ENCODE results near the gene WNT9B.
"Not testable (repeated sequence)": the region's sequence is repeated elsewhere in the genome, so short reads cannot be mapped to it uniquely, and the experiment has no call there.

The WNT9B gene

DNA sequence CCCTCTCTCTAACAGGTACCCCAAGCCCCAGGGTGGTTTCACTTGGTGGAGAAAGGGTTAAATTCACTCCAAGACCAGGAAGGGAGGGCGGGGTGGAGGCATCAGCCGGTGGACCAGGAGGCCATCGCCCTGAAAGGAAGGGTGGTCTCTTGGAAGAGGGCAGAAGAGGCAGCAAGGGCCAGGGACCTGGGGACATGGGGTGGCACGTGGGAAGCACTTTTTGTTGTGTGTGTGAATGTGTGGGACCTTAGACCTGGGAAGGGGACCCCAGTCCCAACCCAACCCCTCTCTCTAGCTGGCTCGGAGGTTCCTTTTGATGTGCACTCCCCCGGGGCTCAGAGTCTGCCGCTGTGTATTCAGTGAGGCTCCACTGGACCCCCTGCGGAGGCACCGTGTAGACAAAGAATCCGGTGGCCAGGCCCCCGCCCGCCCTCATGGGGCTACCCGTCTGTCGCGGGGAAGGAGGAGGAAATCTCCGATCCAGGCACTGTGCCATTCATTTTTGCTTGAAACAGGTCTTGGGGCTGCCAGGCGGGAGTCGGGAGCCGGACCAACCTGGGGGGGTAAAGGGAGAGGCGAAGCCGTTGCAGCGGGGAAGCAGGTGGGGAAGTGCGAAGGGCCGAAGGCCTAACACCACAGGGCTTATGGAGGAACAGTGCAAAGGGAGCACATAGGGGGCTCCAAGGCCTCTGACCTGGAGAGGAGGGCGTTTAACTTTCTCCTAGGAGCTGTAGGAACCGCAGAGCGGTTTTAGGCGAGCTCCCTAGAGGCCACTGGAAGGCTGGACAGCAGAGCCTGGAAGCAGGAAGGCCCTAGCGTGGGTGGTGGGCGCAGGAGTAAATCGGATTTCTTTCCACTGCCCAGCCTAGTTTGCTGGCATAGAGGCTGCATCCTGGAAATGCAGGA lies 29.6 kb upstream of the WNT9B start:
- no peak for DNase-seq (ENCODE audit: low read depth in 2 of 2)

GRCh38 chr17:46822388-46822921 lies 28.9 kb upstream of the WNT9B start:
- DNase-seq (ENCODE audit: low read depth in 2 of 2) = no peak

- no peak for DNase-seq (ENCODE audit: low read depth in 2 of 2)
Measured at GRCh38 chr17:46823657-46824056, 27.7 kb upstream of the WNT9B start.

DNA sequence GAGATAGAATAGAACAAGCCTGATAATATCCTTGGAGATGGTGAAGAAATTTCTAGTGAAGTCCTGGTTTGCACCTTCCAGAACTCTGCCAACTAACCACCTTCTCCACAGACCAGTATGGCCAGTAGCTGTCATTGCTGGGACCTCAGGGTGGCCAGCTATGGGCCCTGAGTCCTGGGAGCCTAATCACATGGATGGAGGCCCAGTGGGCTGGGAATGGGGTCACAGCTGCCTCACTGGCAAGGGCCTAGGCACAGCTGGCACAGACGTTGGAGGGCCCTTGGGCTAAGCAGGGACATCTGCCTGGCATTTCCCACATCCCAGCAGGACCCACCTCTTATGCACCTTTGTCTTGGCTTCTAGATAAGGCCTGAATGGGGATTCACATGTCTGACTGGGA lies 25.3 kb upstream of the WNT9B start:
- no peak for DNase-seq (ENCODE audit: low read depth in 2 of 2)

DNA sequence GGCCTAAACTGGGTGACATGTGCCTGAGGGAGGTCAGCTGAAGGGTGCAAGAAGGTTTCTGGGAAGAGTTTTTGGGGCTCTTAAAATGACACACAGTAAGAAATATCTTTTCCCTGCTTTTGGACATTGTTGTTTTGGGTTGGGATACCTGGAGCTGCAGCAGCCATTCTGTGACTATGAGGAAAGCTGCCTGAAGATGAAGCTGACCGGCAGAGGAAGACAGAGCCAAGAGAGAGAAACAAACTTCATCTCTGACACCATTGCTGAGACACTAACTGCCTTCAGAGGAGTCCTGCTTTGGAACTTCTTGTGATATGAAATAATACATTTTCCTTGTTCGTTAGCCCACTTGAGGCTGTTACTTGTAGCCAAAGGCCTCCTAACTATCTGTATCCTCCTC lies 24.1 kb upstream of the WNT9B start:
- no peak for DNase-seq (ENCODE audit: low read depth in 2 of 2)

DNA sequence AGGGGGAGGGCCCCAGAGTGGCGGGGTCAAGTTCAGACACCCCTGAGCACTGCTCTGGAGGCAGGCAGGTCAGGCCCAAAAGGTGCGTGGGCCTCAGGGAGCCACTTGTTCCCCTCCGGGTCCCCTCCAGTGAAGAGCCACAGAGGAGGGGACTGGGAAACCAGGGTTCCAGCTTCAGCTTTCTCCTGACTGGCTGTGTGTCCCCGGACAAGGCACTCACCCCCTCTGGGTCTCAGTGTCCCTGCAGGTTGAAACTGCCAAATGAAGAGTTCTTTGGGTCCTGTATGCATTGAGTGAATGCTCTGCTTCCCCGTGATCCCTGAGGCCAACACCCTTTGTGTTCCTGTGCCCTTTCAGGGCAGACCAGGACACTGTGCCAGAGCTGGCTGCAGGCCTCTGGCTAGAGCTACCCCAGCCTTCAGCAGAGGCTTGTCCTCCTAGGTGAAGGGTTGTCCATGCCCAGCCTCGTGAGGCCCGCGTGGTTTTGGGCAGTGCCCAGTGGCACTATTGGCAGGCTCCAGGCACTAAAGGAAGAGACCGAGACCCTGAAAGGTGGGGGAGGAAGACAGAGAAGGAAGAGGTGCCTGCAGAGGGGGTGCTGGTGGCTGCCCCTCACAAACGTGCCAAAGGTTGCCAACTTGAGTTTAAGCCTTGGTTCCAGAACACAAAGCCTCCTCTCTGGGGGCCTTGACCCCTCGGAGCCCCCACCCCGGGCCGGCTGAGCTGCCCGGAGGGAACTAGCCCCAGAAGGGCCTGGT lies 19.6 kb upstream of the WNT9B start:
- DNase-seq (ENCODE audit: low read depth in 2 of 2) = no peak

- no peak for DNase-seq (ENCODE audit: low read depth in 2 of 2)
Measured at GRCh38 chr17:46832331-46832821, 19.0 kb upstream of the WNT9B start.

DNA sequence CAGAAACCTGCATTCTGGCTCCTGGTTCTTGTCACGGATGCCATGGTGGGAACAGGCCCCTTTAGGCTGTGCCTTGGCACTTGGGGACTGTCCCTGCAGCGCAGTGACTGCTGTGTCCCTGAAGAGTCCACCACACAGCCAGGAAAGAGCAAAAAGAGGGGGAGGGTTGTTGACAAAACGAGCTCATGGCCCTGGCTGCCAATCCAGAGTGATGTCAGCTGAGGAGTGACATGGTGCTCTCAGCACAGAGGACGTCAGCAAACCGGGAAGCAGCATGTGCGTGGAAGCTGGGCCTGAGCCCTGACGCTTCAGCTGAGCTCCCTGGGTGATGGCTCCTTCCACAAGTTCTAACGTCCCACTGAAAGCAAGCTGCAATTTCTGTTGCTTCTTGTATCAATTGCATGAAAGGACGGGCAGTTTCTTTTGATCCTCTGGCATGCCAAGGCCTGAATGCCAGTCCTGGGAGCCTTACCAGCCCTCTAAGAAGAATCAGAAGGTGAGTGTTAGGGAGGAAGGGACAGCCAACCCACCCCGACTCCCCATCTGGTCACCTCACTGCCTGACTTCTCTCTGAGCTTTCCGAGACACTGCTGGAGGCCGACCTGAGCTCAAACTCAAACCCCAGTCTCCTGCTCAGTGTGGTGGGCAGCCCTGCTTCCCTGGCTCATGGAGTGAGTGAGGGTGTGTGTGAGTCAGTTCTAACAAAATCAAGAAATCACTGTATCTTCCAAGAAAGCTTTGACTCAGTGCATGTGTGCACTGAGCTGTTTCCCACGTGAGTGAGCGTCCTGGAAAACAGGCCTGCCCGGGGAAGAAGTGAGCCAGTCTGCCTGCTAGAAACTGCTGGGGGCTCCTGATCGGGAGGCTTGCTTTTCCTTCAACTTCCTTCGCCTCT lies 18.2 kb upstream of the WNT9B start:
- no peak for DNase-seq (ENCODE audit: low read depth in 2 of 2)

GRCh38 chr17:46833840-46834208 lies 17.6 kb upstream of the WNT9B start:
- no peak for DNase-seq (ENCODE audit: low read depth in 2 of 2)

GRCh38 chr17:46834846-46835245 lies 16.5 kb upstream of the WNT9B start:
- DNase-seq (ENCODE audit: low read depth in 2 of 2) = no peak

DNA sequence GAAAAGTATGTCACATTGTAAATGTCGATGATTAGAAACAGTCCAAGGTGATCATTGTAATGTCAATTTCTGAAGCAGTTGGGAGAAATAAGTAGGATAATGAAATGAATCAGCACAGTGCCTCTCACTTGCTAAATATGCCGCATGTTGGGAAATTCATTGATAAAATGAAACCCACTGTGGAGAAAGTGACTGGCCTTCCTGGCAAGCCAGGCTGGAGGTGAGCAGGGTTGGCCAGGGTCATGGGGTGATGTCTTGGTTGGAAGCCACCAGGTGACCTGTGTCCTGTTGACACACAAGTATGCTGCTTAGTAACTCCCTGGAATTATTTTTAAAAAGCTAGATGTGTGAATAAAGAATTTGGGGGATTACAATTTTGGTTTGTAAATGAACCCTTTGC lies 14.9 kb upstream of the WNT9B start:
- no peak for DNase-seq (ENCODE audit: low read depth in 2 of 2)

DNA sequence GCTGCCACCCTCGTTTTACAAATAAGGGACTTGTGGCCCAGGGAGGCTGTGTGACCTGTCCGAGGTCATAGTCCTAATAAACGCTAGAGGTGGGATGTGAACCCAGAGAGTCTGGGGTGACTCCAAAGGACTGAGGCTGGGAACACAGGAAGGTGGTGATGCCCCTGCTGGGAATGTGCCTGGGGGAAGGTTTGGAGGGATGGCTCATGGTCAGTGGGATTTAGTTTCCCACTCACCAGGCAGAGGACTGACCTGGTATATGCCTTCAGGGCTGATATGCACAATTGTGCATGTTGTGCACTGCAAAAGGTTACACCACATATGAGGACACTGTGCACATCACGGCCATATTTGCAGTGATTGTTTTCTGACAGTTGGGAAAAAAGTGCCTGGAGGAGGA lies 13.9 kb upstream of the WNT9B start:
- no peak for DNase-seq (ENCODE audit: low read depth in 2 of 2)

DNA sequence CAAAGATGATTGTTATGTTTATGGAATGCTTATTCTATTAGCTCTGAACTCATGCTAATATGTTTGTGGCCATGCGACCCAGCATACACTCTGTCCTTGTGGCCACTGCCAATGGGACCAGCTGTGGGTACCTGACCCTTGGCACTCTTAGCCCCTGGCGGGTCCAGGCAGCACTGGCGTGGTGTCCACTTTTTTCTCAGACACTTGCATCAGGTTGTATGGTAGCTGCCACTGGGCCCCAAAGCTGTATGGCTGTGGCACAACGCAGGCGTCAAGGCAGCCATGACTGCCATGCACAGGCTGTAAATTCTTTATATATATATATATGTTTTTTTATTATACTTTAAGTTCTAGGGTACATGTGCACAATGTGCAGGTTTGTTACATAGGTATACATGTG lies 12.2 kb upstream of the WNT9B start:
- no peak for DNase-seq (ENCODE audit: low read depth in 2 of 2)

DNA sequence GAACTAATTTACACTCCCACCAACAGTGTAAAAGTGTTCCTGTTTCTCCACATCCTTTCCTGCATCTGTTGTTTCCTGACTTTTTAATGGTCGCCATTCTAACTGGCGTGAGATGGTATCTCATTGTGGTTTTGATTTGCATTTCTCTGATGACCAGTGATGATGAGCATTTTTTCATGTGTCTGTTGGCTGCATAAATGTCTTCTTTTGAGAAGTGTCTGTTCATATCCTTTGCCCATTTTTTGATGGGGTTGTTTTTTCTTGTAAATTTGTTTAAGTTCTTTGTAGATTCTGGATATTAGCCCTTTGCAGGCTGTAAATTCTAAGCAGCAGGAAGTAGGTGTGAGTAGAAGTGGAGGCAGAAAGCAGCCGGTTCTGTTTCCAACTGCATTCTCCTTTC lies 10.8 kb upstream of the WNT9B start:
- DNase-seq (ENCODE audit: low read depth in 2 of 2) = not testable (repeated sequence)

DNA sequence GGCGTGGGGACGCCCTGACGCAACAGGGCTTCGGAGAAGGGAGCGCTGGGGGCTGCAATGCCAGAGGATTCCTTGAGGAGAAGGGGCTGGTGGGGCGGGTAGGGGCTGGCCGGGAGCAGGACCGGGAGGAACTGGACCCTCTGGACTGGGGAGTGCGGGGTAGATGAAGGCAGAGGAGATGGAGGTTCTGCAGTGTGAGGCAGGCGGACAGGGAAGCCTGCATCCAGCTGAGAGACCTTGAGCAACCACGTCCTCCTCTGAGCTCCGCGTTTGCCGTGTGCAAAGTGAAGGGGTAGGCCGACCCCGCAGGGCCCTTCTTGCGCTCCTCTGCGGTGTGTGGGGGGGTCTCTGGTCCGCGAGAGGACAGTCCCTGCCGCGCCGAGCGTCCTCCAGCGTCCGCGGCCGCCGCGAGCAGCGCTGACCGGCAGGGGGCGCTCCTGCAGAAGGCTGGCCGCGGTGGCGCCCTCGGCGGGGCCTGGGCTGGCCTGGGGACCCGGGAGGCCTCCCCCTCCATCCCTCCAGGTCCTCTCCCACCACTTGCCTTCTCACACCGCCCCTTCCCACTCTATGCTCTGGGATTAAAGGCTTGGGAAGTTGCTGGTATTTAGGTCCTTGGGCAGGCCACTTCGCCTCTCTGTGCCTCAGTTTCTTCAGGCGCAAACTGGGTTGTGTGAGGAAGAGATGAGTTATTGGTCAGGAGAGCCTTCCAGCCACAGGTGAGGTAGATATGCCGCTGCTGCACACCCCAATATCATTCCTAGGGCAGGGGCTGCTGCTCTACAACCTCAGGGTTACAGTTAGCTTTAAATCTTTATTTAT lies 9.6 kb upstream of the WNT9B start:
- no peak for DNase-seq (ENCODE audit: low read depth in 2 of 2)

DNA sequence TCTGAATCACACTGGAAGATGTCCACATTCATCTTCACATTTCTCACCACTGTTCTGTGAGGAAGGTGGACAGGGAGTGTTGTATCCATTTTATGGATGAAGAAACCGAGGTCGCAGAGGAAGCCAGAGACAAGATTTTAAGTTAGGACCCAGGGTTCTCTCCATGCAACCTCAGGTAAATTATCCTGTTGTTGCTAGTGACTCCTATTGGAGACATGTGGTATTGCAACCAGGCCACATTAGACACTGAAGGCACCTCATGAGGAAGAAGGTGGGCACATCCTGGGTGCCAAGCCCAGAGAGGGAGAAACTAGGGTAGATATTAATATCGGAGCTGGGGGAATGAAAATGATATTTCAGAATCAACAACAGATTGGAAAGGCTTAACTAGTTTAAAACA lies 8.5 kb upstream of the WNT9B start:
- no peak for DNase-seq (ENCODE audit: low read depth in 2 of 2)

DNA sequence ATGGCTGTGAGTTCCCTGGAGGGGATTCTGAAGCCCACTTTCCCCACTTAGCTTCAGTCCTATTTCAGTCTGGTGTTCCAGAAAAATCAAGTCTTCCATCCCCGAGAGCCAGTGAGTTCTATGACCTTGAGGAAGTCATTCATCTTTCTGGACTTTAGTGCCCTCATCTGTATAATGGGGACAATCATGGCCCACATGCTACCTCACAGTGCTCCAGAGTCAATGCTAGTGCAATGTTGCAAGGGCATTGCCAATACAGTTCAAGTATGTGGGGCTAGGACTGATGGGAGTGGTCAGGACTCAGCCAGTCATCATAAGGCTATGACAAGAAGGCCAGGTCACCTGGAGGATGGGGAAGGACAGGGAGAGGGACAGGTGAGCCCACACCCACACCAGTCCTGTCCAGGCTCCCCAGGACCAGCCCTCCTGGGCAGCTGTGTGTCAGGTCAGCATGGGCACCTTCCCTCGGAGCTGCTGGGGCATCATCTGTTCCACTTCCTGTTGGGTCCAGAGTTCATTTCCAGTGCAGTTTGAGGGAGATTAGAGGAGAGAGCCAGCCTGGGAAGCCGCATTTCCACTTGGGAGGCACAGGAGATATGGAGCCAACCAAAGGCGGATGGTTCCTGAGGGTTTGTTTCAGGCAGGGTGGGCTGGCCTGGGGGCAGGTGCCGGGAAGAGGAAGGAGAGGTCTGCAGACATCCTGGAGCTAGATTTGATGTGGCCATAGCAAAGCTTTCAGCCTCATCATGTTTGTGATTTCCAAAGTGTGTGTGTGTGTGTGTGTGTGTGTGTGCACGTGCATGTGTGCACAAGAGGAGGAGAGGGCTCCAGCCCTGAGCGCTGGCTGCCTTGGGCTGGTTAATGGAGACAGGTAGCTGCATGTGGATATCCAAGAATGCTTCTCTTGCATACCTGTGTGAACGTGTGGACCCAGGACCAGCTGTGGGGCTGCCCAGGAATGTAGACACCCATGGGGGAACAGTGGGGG lies 3.9 kb upstream of the WNT9B start:
- no peak for DNase-seq (ENCODE audit: low read depth in 2 of 2)

GRCh38 chr17:46848534-46848933 lies 2.8 kb upstream of the WNT9B start:
- DNase-seq (ENCODE audit: low read depth in 2 of 2) = no peak

GRCh38 chr17:46850688-46851028 lies 725 bp upstream of the WNT9B start:
- no peak for DNase-seq (ENCODE audit: low read depth in 2 of 2)

Measured in activated CD8-positive, alpha-beta memory T cell treated with anti-CD3 and anti-CD28 coated beads for 4 hours (primary cell).